H1 (cell line): Measurements from ENCODE around the gene TCAIM. TPM values are rescaled to one million over a fixed set of nuclear protein-coding genes. Genes with fewer than 3 reads are reported as not detected.

Experiments used
- CTCF ChIA-PET: fragments of 300-600 bp; sonication (Branson Sonifier 250); formaldehyde crosslinking; loops from one replicate; lab custom pipeline; 2021; ENCODE audit not compliant: partially characterized antibody; lab: Charles Lee
- POLR2A ChIA-PET: fragments of 300-600 bp; sonication (Branson Sonifier 250); formaldehyde crosslinking; loops from one replicate; lab custom pipeline; 2021; ENCODE audit warnings: inconsistent platforms; ENCODE audit not compliant: partially characterized antibody; lab: Charles Lee
- DNase-seq, 2 experiments: peaks; one replicate each; pipeline versions ENCODE4 v3.0.0 to v3.0.0-alpha.2; 2010 to 2022; ENCODE audit warnings: low spot score in 2 of 2, low read depth in 1 of 2, mixed read lengths in 1 of 2
- FAIRE-seq: peaks from 2 replicates; lab custom pipeline; 2011; peaks lifted over from hg19 to GRCh38; lab: Jason Lieb, UNC
- H2AFZ ChIP-seq: 2 replicates; pipeline ENCODE4 v1.8.1; 2012; ENCODE audit warnings: low read length, inconsistent platforms
- H2AK5ac ChIP-seq: 2 replicates; pipeline ENCODE4 v1.6.1; 2013; ENCODE audit warnings: low read depth, low read length
- H2BK120ac ChIP-seq: replicated peaks from 2 replicates; pipeline ENCODE3; 2013; ENCODE audit warnings: low read depth, low read length, inconsistent platforms
- H2BK12ac ChIP-seq: 2 replicates; pipeline ENCODE4 v1.6.1; 2013; ENCODE audit warnings: low read depth, low read length
- H2BK15ac ChIP-seq: 2 replicates; pipeline ENCODE4 v1.6.1; 2013; ENCODE audit warnings: low read length
- H2BK20ac ChIP-seq: 2 replicates; pipeline ENCODE4 v1.6.1; 2013; ENCODE audit warnings: low read length
- H2BK5ac ChIP-seq: 2 replicates; pipeline ENCODE4 v1.6.1; 2013; ENCODE audit warnings: low read depth, low read length
- H3K14ac ChIP-seq: 2 replicates; pipeline ENCODE4 v1.6.1; 2013; ENCODE audit warnings: inconsistent platforms; ENCODE audit not compliant: insufficient read length
- H3K18ac ChIP-seq: 2 replicates; pipeline ENCODE4 v1.6.1; 2013; ENCODE audit warnings: low read length; ENCODE audit errors: extremely low read depth
- H3K23ac ChIP-seq: 2 replicates; pipeline ENCODE4 v1.6.1; 2013; ENCODE audit warnings: inconsistent platforms; ENCODE audit not compliant: insufficient read length
- H3K23me2 ChIP-seq: 2 replicates; pipeline ENCODE4 v1.6.1; 2013; ENCODE audit warnings: low read depth, low read length
- H3K27ac ChIP-seq: 2 replicates; pipeline ENCODE4 v1.6.1; 2011; ENCODE audit warnings: low read depth, low read length, inconsistent platforms
- H3K27me3 ChIP-seq, 4 experiments: replicated peaks in 1 of 4; 1 replicate in 1 of 4; 2 replicates in 3 of 4; pipeline versions ENCODE4 v1.6.1 to v1.8.1; 2011 to 2013; ENCODE audit warnings: low read length in 3 of 4, mild to moderate bottlenecking in 3 of 4, inconsistent platforms in 2 of 4, mixed read lengths in 2 of 4, moderate library complexity in 1 of 4; ENCODE audit not compliant: control insufficient read depth in 3 of 4, insufficient read depth in 3 of 4; ENCODE audit errors: extremely low read depth in 1 of 4
- H3K36me3 ChIP-seq, 4 experiments: 2 replicates each; pipeline versions ENCODE4 v1.6.1 to v1.8.1; 2011 to 2013; ENCODE audit warnings: mild to moderate bottlenecking in 4 of 4, low read length in 3 of 4, moderate library complexity in 2 of 4, control low read depth in 1 of 4, inconsistent platforms in 1 of 4; ENCODE audit not compliant: insufficient read depth in 4 of 4, control insufficient read depth in 2 of 4
- H3K4ac ChIP-seq: replicated peaks from 2 replicates; pipeline ENCODE3; 2013; ENCODE audit warnings: low read length, low read depth, mixed read lengths, inconsistent platforms; ENCODE audit not compliant: insufficient read length
- H3K4me1 ChIP-seq, 4 experiments: replicated peaks in 1 of 4; 1 replicate in 1 of 4; 2 replicates in 3 of 4; pipeline versions ENCODE4 v1.6.1 to v1.8.1; 2011 to 2013; ENCODE audit warnings: low read length in 3 of 4, inconsistent platforms in 2 of 4, mixed read lengths in 1 of 4; ENCODE audit not compliant: insufficient read depth in 4 of 4, control insufficient read depth in 3 of 4
- H3K4me2 ChIP-seq, 2 experiments: 2 replicates each; pipeline versions ENCODE4 v1.6.1 to v1.8.1; 2011 to 2013; ENCODE audit warnings: low read depth in 2 of 2, low read length in 2 of 2, control low read depth in 1 of 2, inconsistent platforms in 1 of 2, mild to moderate bottlenecking in 1 of 2; ENCODE audit not compliant: insufficient read depth in 1 of 2
- H3K4me3 ChIP-seq, 4 experiments: fragments of 200-600, 300-600 bp in 1 of 4; sonication (generic), shearing (Covaris generic), sonication (Bioruptor Twin) in 1 of 4; 2 replicates each; pipeline versions ENCODE4 v1.5.1 to v1.8.1; 2011 to 2016; ENCODE audit warnings: low read length in 4 of 4, low read depth in 3 of 4, control low read depth in 2 of 4, inconsistent platforms in 2 of 4, mild to moderate bottlenecking in 2 of 4, mixed read lengths in 1 of 4, moderate library complexity in 1 of 4; ENCODE audit not compliant: insufficient read depth in 2 of 4; ENCODE audit errors: extremely low read depth in 1 of 4
- H3K56ac ChIP-seq: replicated peaks from 2 replicates; pipeline ENCODE3; 2013; ENCODE audit warnings: low read depth, mild to moderate bottlenecking, mixed read lengths, low read length, inconsistent platforms; ENCODE audit not compliant: insufficient read length
- H3K79me1 ChIP-seq: 2 replicates; pipeline ENCODE4 v1.6.1; 2013; ENCODE audit warnings: low read depth, low read length, control low read depth
- H3K79me2 ChIP-seq, 2 experiments: 2 replicates each; pipeline versions ENCODE4 v1.6.1 to v1.8.1; 2012 to 2013; ENCODE audit warnings: low read length in 2 of 2, mild to moderate bottlenecking in 2 of 2, inconsistent platforms in 1 of 2; ENCODE audit not compliant: insufficient read depth in 2 of 2, control insufficient read depth in 1 of 2
- H3K9ac ChIP-seq, 4 experiments: replicated peaks in 1 of 4; 1 replicate in 1 of 4; 2 replicates in 3 of 4; pipeline versions ENCODE4 v1.6.1 to v1.8.1; 2011 to 2013; ENCODE audit warnings: low read depth in 3 of 4, low read length in 3 of 4, control low read depth in 2 of 4, mild to moderate bottlenecking in 2 of 4, moderate library complexity in 2 of 4, inconsistent platforms in 1 of 4; ENCODE audit errors: extremely low read depth in 1 of 4
- H3K9me3 ChIP-seq, 2 experiments: 2 replicates each; pipeline versions ENCODE4 v1.6.1 to v1.8.1; 2012 to 2013; ENCODE audit warnings: mild to moderate bottlenecking in 2 of 2, moderate library complexity in 2 of 2, control low read depth in 1 of 2, inconsistent platforms in 1 of 2, low read depth in 1 of 2, low read length in 1 of 2, mixed read lengths in 1 of 2; ENCODE audit not compliant: insufficient read depth in 2 of 2
- H4K20me1 ChIP-seq, 2 experiments: replicated peaks in 1 of 2; 2 replicates each; pipeline versions ENCODE3 to v1.8.1; 2011 to 2013; ENCODE audit warnings: inconsistent platforms in 2 of 2, low read length in 2 of 2, mild to moderate bottlenecking in 1 of 2; ENCODE audit not compliant: insufficient read depth in 2 of 2, control insufficient read depth in 1 of 2
- H4K5ac ChIP-seq: 2 replicates; pipeline ENCODE4 v1.6.1; 2013; ENCODE audit warnings: low read length, low read depth, mixed read lengths, inconsistent platforms; ENCODE audit not compliant: insufficient read length
- H4K8ac ChIP-seq: 2 replicates; pipeline ENCODE4 v1.8.0; 2013; ENCODE audit warnings: mild to moderate bottlenecking, moderate library complexity, low read length, inconsistent platforms; ENCODE audit not compliant: insufficient read depth; ENCODE audit errors: extremely low read depth
- H4K91ac ChIP-seq: replicated peaks from 2 replicates; pipeline ENCODE3; 2013; ENCODE audit warnings: low read length, mixed read lengths, inconsistent platforms; ENCODE audit not compliant: insufficient read length
- ATF3 ChIP-seq: IDR thresholded peaks from 2 replicates; pipeline ENCODE4 v1.6.1; 2011; ENCODE audit warnings: low read depth, mild to moderate bottlenecking, low read length; ENCODE audit not compliant: insufficient read depth
- HDAC6 ChIP-seq: IDR thresholded peaks from one replicate; pipeline ENCODE4 v1.7.1; 2012; ENCODE audit warnings: low read depth, mild to moderate bottlenecking, inconsistent platforms, low read length, moderate library complexity
- JUN ChIP-seq: IDR thresholded peaks from 2 replicates; pipeline ENCODE4 v1.6.1; 2011; ENCODE audit warnings: low read depth, mild to moderate bottlenecking, improper control_type of control experiment, low read length
- TAF1 ChIP-seq: IDR thresholded peaks from 2 replicates; pipeline ENCODE4 v1.6.1; 2011; ENCODE audit warnings: mild to moderate bottlenecking, low read depth, low read length
- WGBS, 2 experiments: shearing (Covaris generic) in 1 of 2; methylation state at CpG; one replicate each; pipeline versions ENCODE4 v1.1.6 to v1.1.7; 2013 to 2015; ENCODE audit warnings: low lambda C conversion rate in 2 of 2, mixed read lengths in 2 of 2, inconsistent platforms in 1 of 2, low coverage in 1 of 2, missing lambda C conversion rate in 1 of 2; ENCODE audit not compliant: insufficient replicate concordance in 2 of 2, insufficient coverage in 1 of 2, insufficient read length in 1 of 2; ENCODE audit errors: extremely low coverage in 1 of 2, missing lambda C conversion rate in 1 of 2; 5-methylcytosine and 5-hydroxymethylcytosine counted together
- polyA plus RNA-seq, 7 experiments: library from polyadenylated mRNA; depleted of rRNA in 3 of 7; stranded (reverse) in 5 of 7; unstranded in 2 of 7; fragments of >200 nt in 5 of 7; fragments of 200-250 nt in 2 of 7; gene quantifications; 1 replicate in 5 of 7; 2 replicates in 1 of 7; 4 replicates in 1 of 7; pipeline versions ENCODE4 v1.2.1 to v1.2.3, GENCODE V29; 2011 to 2013; ENCODE audit warnings: missing spikeins in 2 of 7, mixed read lengths in 2 of 7
- total RNA-seq: library from RNA; stranded (reverse); fragmentation: NEBNext Ultra II Directional; extraction: Animal tissue kit (Norgen Biotek cat#: 25700); gene quantifications from 2 replicates; pipeline ENCODE4 v1.2.1, GENCODE V29; 2021

Gene TCAIM
- total and polyA plus RNA-seq, 2 of the 8 experiments (the other 6 are each of a cell fraction or from before 2014, with no cell fraction given) = 6.9 to 22.1 TPM

GRCh38 chr3:44421280-44421679, 82.7 kb downstream of the TCAIM start:
- H4K91ac ChIP-seq = no peak overlapping the region
- H3K18ac ChIP-seq = no peak overlapping the region
- H3K79me1 ChIP-seq = no peaks in the 10 kb centered on the region
- no peak overlapping the region for H3K14ac ChIP-seq
- H3K4ac ChIP-seq = no peak overlapping the region
- no peak overlapping the region for H4K5ac ChIP-seq
- no peak overlapping the region for H3K23ac ChIP-seq
- H4K8ac ChIP-seq = no peak overlapping the region; the same call in 1 of the 2 replicates
- no peaks in the 10 kb centered on the region; a peak in 1 of 7 replicates for H3K27me3 ChIP-seq
- H2BK120ac ChIP-seq = no peak overlapping the region
- H4K20me1 ChIP-seq = no peaks in the 10 kb centered on the region
- no peak overlapping the region for H2BK15ac ChIP-seq
- no peak overlapping the region for H3K27ac ChIP-seq
- H3K36me3 ChIP-seq = no peaks in the 10 kb centered on the region
- H3K4me2 ChIP-seq = no peak overlapping the region
- DNase-seq (no peak), FAIRE-seq (no peak)
- ChIA-PET CTCF (interaction anchor here (1.7 to 3.1 kb wide), 2 partner anchors 9 to 12 kb away, joined by 6 to 10 read pairs; no protein-coding TSS in a partner anchor), POLR2A (no interaction called here)
- no peak overlapping the region for H2BK5ac ChIP-seq
- no peaks in the 10 kb centered on the region for H3K9me3 ChIP-seq
- H3K79me2 ChIP-seq = no peaks in the 10 kb centered on the region
- TF ChIP-seq JUN (no peak), HDAC6 (no peak), ATF3 (no peak), TAF1 (no peak)
- no peak overlapping the region for H2AK5ac ChIP-seq
- 86% methylated on average over 6 of the region's 6 CpGs; no CpG with 5 or more reads in 1 of the 2 experiments for WGBS, 2 experiments
- no peak overlapping the region for H2BK20ac ChIP-seq
- H3K4me1 ChIP-seq = no peaks in the 10 kb centered on the region
- no peak overlapping the region for H2AFZ ChIP-seq
- H3K4me3 ChIP-seq = no peak overlapping the region
- H3K56ac ChIP-seq = no peak overlapping the region
- H3K23me2 ChIP-seq = no peaks in the 10 kb centered on the region
- H2BK12ac ChIP-seq = no peak overlapping the region
- no peak overlapping the region for H3K9ac ChIP-seq
